Measurements from ENCODE around the gene SCAMP1. TPM values are rescaled to one million over a fixed set of nuclear protein-coding genes. Genes with fewer than 3 reads are reported as not detected.

The SCAMP1 gene
- total RNA-seq, 1 experiment from 2014 or later, result 36.0 TPM

DNA sequence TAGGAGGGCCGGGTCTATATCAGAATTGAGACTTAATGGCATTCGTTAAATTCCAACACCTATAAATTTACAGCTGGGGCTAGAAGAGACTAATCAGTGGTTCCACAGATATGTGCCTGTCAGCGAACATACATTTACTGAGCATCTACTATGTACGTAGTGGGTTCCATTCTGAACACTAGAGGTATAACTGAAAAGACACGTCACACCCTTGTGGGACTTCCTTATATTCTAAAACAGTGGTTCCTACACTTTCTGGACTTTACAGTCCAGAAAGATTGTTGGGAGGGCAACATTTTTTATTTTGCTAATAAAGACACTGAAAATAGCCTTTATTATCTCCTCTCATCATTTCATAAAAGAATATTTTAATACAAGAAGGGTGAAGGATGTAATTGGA is 140.5 kb downstream of the SCAMP1 start:
- Histone ChIP-seq H2BK12ac (ENCODE audit: insufficient read length, low read depth, low read length) (no peak overlapping the region), H3K23me2 (ENCODE audit: insufficient read length, low read depth, low read length, poor library complexity, severe bottlenecking) (no peaks in the 10 kb centered on the region), H2BK20ac (ENCODE audit: low read depth, low read length, poor library complexity, severe bottlenecking) (no peak overlapping the region), H2BK120ac (ENCODE audit: low read depth, low read length, poor library complexity, severe bottlenecking) (no peak overlapping the region), H3K9me3 (ENCODE audit: control insufficient read depth, low read depth, low read length) (no peaks in the 10 kb centered on the region), H3K27ac (ENCODE audit: insufficient read length, low read depth, low read length) (no peak overlapping the region), H3K4ac (ENCODE audit: low read depth, low read length) (no peak overlapping the region), H2BK5ac (ENCODE audit: insufficient read length, low read length) (no peak overlapping the region), H3K79me1 (ENCODE audit: insufficient read depth, low read depth, low read length, poor library complexity, severe bottlenecking) (no peaks in the 10 kb centered on the region), H3K23ac (ENCODE audit: insufficient read length, low read depth, low read length) (no peak overlapping the region), H3K4me1 (ENCODE audit: insufficient read depth, low read length) (peaks cover 22% of the 10 kb centered on the region), H4K5ac (ENCODE audit: insufficient read length, low read depth, low read length) (no peak overlapping the region), H3K14ac (ENCODE audit: insufficient read depth, low read length) (no peak overlapping the region), H3K4me2 (ENCODE audit: insufficient read depth, insufficient read length, low read length) (no peak overlapping the region), H3K56ac (ENCODE audit: insufficient read length, low read depth, low read length) (no peak overlapping the region), H3K9ac (ENCODE audit: extremely low read depth, insufficient read length, low read length) (no peak overlapping the region), H3T11ph (ENCODE audit: low read length) (no peak overlapping the region), H3K79me2 (ENCODE audit: insufficient read depth, low read length) (no peaks in the 10 kb centered on the region; the same call in 1 of the 2 replicates), H4K8ac (replicated peaks; ENCODE audit: insufficient read length, low read depth, low read length) (no peak overlapping the region), H4K20me1 (ENCODE audit: control insufficient read depth, insufficient read depth, insufficient read length) (no peaks in the 10 kb centered on the region), H2AK5ac (ENCODE audit: insufficient read length, low read length) (no peak overlapping the region), H4K91ac (ENCODE audit: insufficient read length, low read depth, low read length) (no peak overlapping the region), H3K27me3 (ENCODE audit: insufficient read depth, low read length) (no peaks in the 10 kb centered on the region), H2BK15ac (ENCODE audit: low read depth, low read length) (no peak overlapping the region), H3K18ac (ENCODE audit: insufficient read length, low read depth, low read length) (no peak overlapping the region), H2AFZ (ENCODE audit: low read length) (no peak overlapping the region)
- Mint-ChIP-seq H3K27me3 (ENCODE audit: low read depth) (no peaks in the 10 kb centered on the region), H3K36me3 (ENCODE audit: insufficient read depth in 1 of 3, low read depth in 3 of 3) (peaks cover 0 to 2% (median 0%) of the 10 kb centered on the region in 3 experiments; a peak in 3 of 7 replicates), H3K27ac (no peak overlapping the region), H3K4me1 (peaks cover 52 to 60% of the 10 kb centered on the region in 2 experiments), H3K9me3 (no peaks in the 10 kb centered on the region), H3K4me3 (no peak overlapping the region)
- no CpG with 5 or more reads among the region's 5 CpGs for WGBS (ENCODE audit: extremely low coverage, insufficient read length, low lambda C conversion rate)
- TF ChIP-seq, protein P1, sequence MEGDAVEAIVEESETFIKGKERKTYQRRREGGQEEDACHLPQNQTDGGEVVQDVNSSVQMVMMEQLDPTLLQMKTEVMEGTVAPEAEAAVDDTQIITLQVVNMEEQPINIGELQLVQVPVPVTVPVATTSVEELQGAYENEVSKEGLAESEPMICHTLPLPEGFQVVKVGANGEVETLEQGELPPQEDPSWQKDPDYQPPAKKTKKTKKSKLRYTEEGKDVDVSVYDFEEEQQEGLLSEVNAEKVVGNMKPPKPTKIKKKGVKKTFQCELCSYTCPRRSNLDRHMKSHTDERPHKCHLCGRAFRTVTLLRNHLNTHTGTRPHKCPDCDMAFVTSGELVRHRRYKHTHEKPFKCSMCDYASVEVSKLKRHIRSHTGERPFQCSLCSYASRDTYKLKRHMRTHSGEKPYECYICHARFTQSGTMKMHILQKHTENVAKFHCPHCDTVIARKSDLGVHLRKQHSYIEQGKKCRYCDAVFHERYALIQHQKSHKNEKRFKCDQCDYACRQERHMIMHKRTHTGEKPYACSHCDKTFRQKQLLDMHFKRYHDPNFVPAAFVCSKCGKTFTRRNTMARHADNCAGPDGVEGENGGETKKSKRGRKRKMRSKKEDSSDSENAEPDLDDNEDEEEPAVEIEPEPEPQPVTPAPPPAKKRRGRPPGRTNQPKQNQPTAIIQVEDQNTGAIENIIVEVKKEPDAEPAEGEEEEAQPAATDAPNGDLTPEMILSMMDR (conservative IDR thresholded peaks at IDR 0.05), result no peak
- DNase-seq, result no peak
